ENCODE measurements around the gene WNT3A. TPM values are rescaled to one million over a fixed set of nuclear protein-coding genes. Genes with fewer than 3 reads are reported as not detected.
"Not testable (repeated sequence)": the region's sequence is repeated elsewhere in the genome, so short reads cannot be mapped to it uniquely, and the experiment has no call there.

WNT3A gene
- total and polyA plus RNA-seq, 2 experiments from 2014 or later, result not detected

GRCh38 chr1:227971643-227972282 lies 35.0 kb upstream of the WNT3A start:
- not testable (repeated sequence) for H3K9me3 ChIP-seq (ENCODE audit: low read depth); H3K4me1 ChIP-seq (ENCODE audit: low read depth); H3K27me3 ChIP-seq

GRCh38 chr1:227972283-227972679 lies 34.5 kb upstream of the WNT3A start:
- not testable (repeated sequence) for H3K4me3 ChIP-seq; H3K9me3 ChIP-seq (ENCODE audit: low read depth); H3K27me3 ChIP-seq; DNase-seq (ENCODE audit: low read depth in 1 of 2, low spot score in 1 of 2); H3K27ac ChIP-seq; H3K36me3 ChIP-seq; H3K4me1 ChIP-seq (ENCODE audit: low read depth)

More at GRCh38 chr1:227971643-227972282, 35.0 kb upstream of the WNT3A start:
- H3K4me3 ChIP-seq; DNase-seq (ENCODE audit: low read depth in 1 of 2, low spot score in 1 of 2); H3K27ac ChIP-seq; H3K36me3 ChIP-seq: not testable (repeated sequence)

- peak; percentile 20 to 68 for DNase-seq (ENCODE audit: low read depth in 1 of 2, low spot score in 1 of 2)
- not testable (repeated sequence) for H3K27me3 ChIP-seq; H3K9me3 ChIP-seq (ENCODE audit: low read depth); H3K4me3 ChIP-seq; H3K4me1 ChIP-seq (ENCODE audit: low read depth); H3K36me3 ChIP-seq; H3K27ac ChIP-seq
Observed at GRCh38 chr1:227972843-227973374, 33.9 kb upstream of the WNT3A start.

GRCh38 chr1:227973724-227974288 lies 33.0 kb upstream of the WNT3A start:
- not testable (repeated sequence) for H3K27ac ChIP-seq; H3K4me3 ChIP-seq; H3K4me1 ChIP-seq (ENCODE audit: low read depth); H3K27me3 ChIP-seq; H3K9me3 ChIP-seq (ENCODE audit: low read depth); DNase-seq (ENCODE audit: low read depth in 1 of 2, low spot score in 1 of 2); H3K36me3 ChIP-seq

GRCh38 chr1:227975583-227976283 lies 31.1 kb upstream of the WNT3A start:
- not testable (repeated sequence) for H3K4me3 ChIP-seq; DNase-seq (ENCODE audit: low read depth in 1 of 2, low spot score in 1 of 2); H3K27me3 ChIP-seq

GRCh38 chr1:227987181-227987580 lies 19.6 kb upstream of the WNT3A start:
- Histone ChIP-seq H3K36me3 (no peaks in the 10 kb centered on the region), H3K4me3 (no peak overlapping the region), H3K4me1 (ENCODE audit: low read depth) (no peaks in the 10 kb centered on the region), H3K9me3 (ENCODE audit: low read depth) (no peaks in the 10 kb centered on the region), H3K27ac (no peak overlapping the region), H3K27me3 (peaks cover 35% of the 10 kb centered on the region)
- no peak for DNase-seq (ENCODE audit: low read depth in 1 of 2, low spot score in 1 of 2)
- no peak for TF ChIP-seq CTCF (IDR thresholded peaks at IDR 0.05; ENCODE audit: low read depth, low read length)

More at GRCh38 chr1:227975583-227976283, 31.1 kb upstream of the WNT3A start:
- H3K9me3 ChIP-seq (ENCODE audit: low read depth); H3K36me3 ChIP-seq; H3K27ac ChIP-seq; H3K4me1 ChIP-seq (ENCODE audit: low read depth): not testable (repeated sequence)

- H3K9me3 ChIP-seq (ENCODE audit: low read depth), result no peaks in the 10 kb centered on the region
- TF ChIP-seq CTCF (IDR thresholded peaks at IDR 0.05; ENCODE audit: low read depth, low read length), result no peak
- H3K36me3 ChIP-seq, result no peaks in the 10 kb centered on the region
- H3K4me3 ChIP-seq, result no peak overlapping the region
- H3K4me1 ChIP-seq (ENCODE audit: low read depth), result no peaks in the 10 kb centered on the region
- H3K27ac ChIP-seq, result no peak overlapping the region
- peaks cover 14% of the 10 kb centered on the region for H3K27me3 ChIP-seq
- no peak for DNase-seq (ENCODE audit: low read depth in 1 of 2, low spot score in 1 of 2)
Observed at GRCh38 chr1:227994632-227995300, 12.0 kb upstream of the WNT3A start.
